CD4-positive, alpha-beta T cell treated with Interleukin-6 for 4 hours (primary cell): ENCODE data around the gene NKX6-2.
"Not testable (repeated sequence)": the region's sequence is repeated elsewhere in the genome, so short reads cannot be mapped to it uniquely, and the experiment has no call there.

Source experiments
- DNase-seq: peaks from one replicate; pipeline ENCODE4 v3.0.0-alpha.2; 2020; ENCODE audit warnings: mixed read lengths

The NKX6-2 gene

GRCh38 chr10:132793871-132794849, 8.2 kb upstream of the NKX6-2 start:
- DNase-seq, result no peak

GRCh38 chr10:132793213-132793612, 7.3 kb upstream of the NKX6-2 start:
- DNase-seq, result no peak

GRCh38 chr10:132792796-132793195, 6.8 kb upstream of the NKX6-2 start:
- DNase-seq, result no peak

- DNase-seq, result not testable (repeated sequence)
Observed at GRCh38 chr10:132792099-132792498, 6.2 kb upstream of the NKX6-2 start.

GRCh38 chr10:132790934-132791829, 5.2 kb upstream of the NKX6-2 start:
- DNase-seq, result no peak

- no peak for DNase-seq
Observed at GRCh38 chr10:132790470-132790869, 4.5 kb upstream of the NKX6-2 start.

- no peak for DNase-seq
Observed at GRCh38 chr10:132789659-132790148, 3.8 kb upstream of the NKX6-2 start.

- DNase-seq, result no peak
Observed at GRCh38 chr10:132788831-132789219, 2.9 kb upstream of the NKX6-2 start.

GRCh38 chr10:132788180-132788830, 2.4 kb upstream of the NKX6-2 start:
- no peak for DNase-seq

GRCh38 chr10:132787495-132788179, 1.7 kb upstream of the NKX6-2 start:
- no peak for DNase-seq

- DNase-seq, result no peak
Observed at GRCh38 chr10:132786884-132787494, 1.0 kb upstream of the NKX6-2 start.

- no peak for DNase-seq
Observed at GRCh38 chr10:132786476-132786883, 533 bp upstream of the NKX6-2 start.

GRCh38 chr10:132784866-132785722, 853 bp downstream of the NKX6-2 start:
- no peak for DNase-seq

GRCh38 chr10:132783940-132784865, 1.7 kb downstream of the NKX6-2 start:
- DNase-seq, result no peak

- DNase-seq, result no peak
Observed at GRCh38 chr10:132783165-132783939, 2.6 kb downstream of the NKX6-2 start.

GRCh38 chr10:132781556-132781955, 4.4 kb downstream of the NKX6-2 start:
- no peak for DNase-seq

- no peak for DNase-seq
Observed at GRCh38 chr10:132780356-132780755, 5.6 kb downstream of the NKX6-2 start.

- DNase-seq, result no peak
Observed at GRCh38 chr10:132779549-132780294, 6.2 kb downstream of the NKX6-2 start.
